CD4-positive, CD25-positive, alpha-beta regulatory T cell (primary cell): ENCODE results near the gene GRHPR. TPM values are rescaled to one million over a fixed set of nuclear protein-coding genes. Genes with fewer than 3 reads are reported as not detected.
A peak's percentile ranks its signal among the peaks of the same experiment; 100 is the strongest.
"Not testable (repeated sequence)": the region's sequence is repeated elsewhere in the genome, so short reads cannot be mapped to it uniquely, and the experiment has no call there.

Experiments used
- ATAC-seq, 2 donors: fragments of 150-1000 bp; cut with Tn5 transposase; one replicate each; pipeline ENCODE4 v1.10.0; 2021; ENCODE audit warnings: low read depth in 2 of 2, moderate number of reproducible peaks in 2 of 2, moderate library complexity in 1 of 2
- DNase-seq, 3 donors: peaks; one replicate each; pipeline versions ENCODE4 v3.0.0 to v3.0.0-alpha.2; 2012 to 2022; ENCODE audit warnings: mixed read lengths in 1 of 3
- H3K27ac ChIP-seq: one replicate; pipeline ENCODE4 v1.7.0; 2013; ENCODE audit warnings: mild to moderate bottlenecking, low read length; ENCODE audit not compliant: insufficient read depth, poor library complexity, severe bottlenecking
- H3K27me3 ChIP-seq: one replicate; pipeline ENCODE4 v1.7.0; 2013; ENCODE audit warnings: low read length; ENCODE audit not compliant: control insufficient read depth, insufficient read depth
- H3K36me3 ChIP-seq: one replicate; pipeline ENCODE4 v1.7.0; 2013; ENCODE audit warnings: mild to moderate bottlenecking, low read length, moderate library complexity; ENCODE audit not compliant: control insufficient read depth, insufficient read depth
- H3K4me1 ChIP-seq: 2 replicates; pipeline ENCODE4 v1.7.0; 2013; ENCODE audit warnings: mild to moderate bottlenecking, low read length; ENCODE audit not compliant: insufficient read depth, control insufficient read depth, poor library complexity, severe bottlenecking
- H3K4me3 ChIP-seq: one replicate; pipeline ENCODE4 v1.7.0; 2013; ENCODE audit warnings: low read depth, mild to moderate bottlenecking, low read length, moderate library complexity
- H3K9me3 ChIP-seq, 2 experiments: 1 replicate in 1 of 2; 2 replicates in 1 of 2; pipeline ENCODE4 v1.7.0; 2013; ENCODE audit warnings: low read length in 2 of 2, mild to moderate bottlenecking in 1 of 2, moderate library complexity in 1 of 2; ENCODE audit not compliant: control insufficient read depth in 2 of 2
- H3K27ac Mint-ChIP-seq, 3 donors: one replicate each; pipeline ENCODE4 v1.8.0; 2020 to 2022; ENCODE audit warnings: mild to moderate bottlenecking in 3 of 3, mixed read lengths in 3 of 3, moderate library complexity in 2 of 3
- H3K27me3 Mint-ChIP-seq: one replicate; pipeline ENCODE4 v1.8.0; 2022; ENCODE audit warnings: mild to moderate bottlenecking, mixed read lengths
- H3K36me3 Mint-ChIP-seq: one replicate; pipeline ENCODE4 v1.8.0; 2020; ENCODE audit warnings: mixed read lengths
- H3K4me1 Mint-ChIP-seq, 4 donors: one replicate each; pipeline ENCODE4 v1.8.0; 2020 to 2022; ENCODE audit warnings: mixed read lengths in 4 of 4, mild to moderate bottlenecking in 1 of 4
- H3K4me3 Mint-ChIP-seq, 4 donors: one replicate each; pipeline ENCODE4 v1.8.0; 2020 to 2022; ENCODE audit warnings: mild to moderate bottlenecking in 4 of 4, mixed read lengths in 4 of 4, moderate library complexity in 3 of 4
- H3K9me3 Mint-ChIP-seq, 7 donors: one replicate each; pipeline ENCODE4 v1.8.0; 2020 to 2022; ENCODE audit warnings: mixed read lengths in 7 of 7, mild to moderate bottlenecking in 3 of 7, moderate library complexity in 2 of 7
- polyA plus RNA-seq, 4 donors: library from polyadenylated mRNA; unstranded; fragments of 300-500 nt; fragmentation: Illumina TruSeq; gene quantifications; one replicate each; pipeline ENCODE4 v1.2.3, GENCODE V29; 2021
- total RNA-seq: library from RNA; stranded (reverse); gene quantifications from one replicate; pipeline ENCODE4 v1.2.3, GENCODE V29; 2022

The GRHPR gene
- total and polyA plus RNA-seq, 5 donors from 2014 or later, result 36.6 to 73.9 (median 68.6) TPM

DNA sequence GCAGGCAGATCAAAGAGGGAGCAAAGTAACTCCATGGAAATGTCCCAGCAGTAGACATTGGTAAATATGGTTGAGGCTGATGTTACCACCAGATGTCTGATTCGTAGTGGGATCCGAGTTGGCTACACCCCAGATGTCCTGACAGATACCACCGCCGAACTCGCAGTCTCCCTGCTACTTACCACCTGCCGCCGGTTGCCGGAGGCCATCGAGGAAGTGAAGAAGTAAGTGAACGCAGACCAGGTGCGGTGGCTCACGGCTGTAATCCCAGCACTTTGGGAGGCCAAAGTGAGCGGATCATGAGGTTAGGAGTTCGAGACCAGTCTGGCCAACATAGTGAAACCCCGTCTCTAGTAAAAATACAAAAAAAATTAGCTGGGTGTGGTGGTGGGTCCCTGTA is 3.9 kb downstream of the GRHPR start:
- H3K36me3 Mint-ChIP-seq, result not testable (repeated sequence)

DNA sequence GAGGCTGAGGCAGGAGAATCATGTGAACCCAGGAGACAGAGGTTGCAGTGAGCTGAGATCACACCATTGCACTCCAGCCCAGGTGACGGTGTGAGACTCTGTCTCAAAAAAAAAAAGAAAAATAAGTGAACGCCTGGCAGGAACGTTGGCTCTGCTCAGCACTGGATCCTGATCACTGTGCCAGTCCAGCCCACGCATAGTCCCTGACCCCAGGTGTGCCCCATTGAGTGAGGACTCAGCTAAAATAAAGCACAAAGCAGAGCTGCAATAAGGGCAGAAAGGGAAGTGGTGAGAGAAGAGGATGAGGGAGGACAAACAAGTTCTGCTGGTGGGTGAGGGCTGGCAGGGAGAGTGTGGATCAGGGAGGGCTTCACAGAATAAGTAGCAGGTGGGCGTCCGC is 4.3 kb downstream of the GRHPR start:
- Mint-ChIP-seq H3K4me3 (no peak overlapping the region), H3K27me3 (no peaks in the 10 kb centered on the region), H3K9me3 (no peaks in the 10 kb centered on the region), H3K36me3 (peaks cover 3% of the 10 kb centered on the region), H3K27ac (peak overlapping the region in 1 of 3 donors; percentile 67), H3K4me1 (peaks cover 4 to 33% (median 15%) of the 10 kb centered on the region in 4 donors)
- Histone ChIP-seq H3K27ac (no peak overlapping the region), H3K36me3 (peaks cover 42% of the 10 kb centered on the region), H3K9me3 (no peaks in the 10 kb centered on the region), H3K27me3 (no peaks in the 10 kb centered on the region), H3K4me3 (no peak overlapping the region), H3K4me1 (peaks cover 20% of the 10 kb centered on the region)
- DNase-seq, result no peak
- no peak for ATAC-seq

More for the DNA sequence above, 3.9 kb downstream of the GRHPR start:
- ATAC-seq, H3K27me3 Mint-ChIP-seq, H3K27me3 ChIP-seq, H3K9me3 ChIP-seq, H3K27ac ChIP-seq, H3K9me3 Mint-ChIP-seq, H3K4me3 ChIP-seq, DNase-seq, H3K4me3 Mint-ChIP-seq: not testable (repeated sequence)
- H3K4me1 ChIP-seq, result peaks cover 23% of the 10 kb centered on the region
- peaks cover 41% of the 10 kb centered on the region for H3K36me3 ChIP-seq
- peak overlapping the region in 1 of 3 donors; percentile 62 for H3K27ac Mint-ChIP-seq
- H3K4me1 Mint-ChIP-seq, result peaks cover 6 to 37% (median 17%) of the 10 kb centered on the region in 4 donors

DNA sequence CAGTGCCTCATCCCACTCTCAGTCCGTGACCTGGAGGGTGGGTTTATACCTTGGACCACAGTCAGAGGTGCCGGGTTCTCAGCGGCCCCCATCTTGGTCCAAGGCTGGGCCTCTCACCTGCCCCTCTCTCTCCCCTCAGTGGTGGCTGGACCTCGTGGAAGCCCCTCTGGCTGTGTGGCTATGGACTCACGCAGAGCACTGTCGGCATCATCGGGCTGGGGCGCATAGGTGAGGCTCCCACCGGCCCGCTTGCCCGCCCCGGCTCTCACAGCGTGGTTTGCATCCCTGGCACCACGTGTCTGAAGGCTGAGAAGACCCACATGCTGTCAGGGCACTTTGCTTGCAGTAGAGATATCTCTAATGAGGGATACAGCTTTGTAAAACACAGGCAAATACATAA is 5.8 kb downstream of the GRHPR start:
- H3K27ac ChIP-seq, result no peak overlapping the region
- H3K4me1 Mint-ChIP-seq, result peaks cover 0 to 21% (median 8%) of the 10 kb centered on the region in 4 donors
- no peaks in the 10 kb centered on the region for H3K27me3 Mint-ChIP-seq
- H3K4me3 Mint-ChIP-seq, result no peak overlapping the region
- ATAC-seq, result no peak
- peaks cover 9% of the 10 kb centered on the region for H3K4me1 ChIP-seq
- peaks cover 45% of the 10 kb centered on the region for H3K36me3 ChIP-seq
- no peak overlapping the region for H3K27ac Mint-ChIP-seq
- no peak for DNase-seq
- H3K9me3 ChIP-seq, result no peaks in the 10 kb centered on the region
- H3K27me3 ChIP-seq, result no peaks in the 10 kb centered on the region
- no peaks in the 10 kb centered on the region for H3K9me3 Mint-ChIP-seq
- H3K4me3 ChIP-seq, result no peak overlapping the region
- H3K36me3 Mint-ChIP-seq, result peaks cover 3% of the 10 kb centered on the region

DNA sequence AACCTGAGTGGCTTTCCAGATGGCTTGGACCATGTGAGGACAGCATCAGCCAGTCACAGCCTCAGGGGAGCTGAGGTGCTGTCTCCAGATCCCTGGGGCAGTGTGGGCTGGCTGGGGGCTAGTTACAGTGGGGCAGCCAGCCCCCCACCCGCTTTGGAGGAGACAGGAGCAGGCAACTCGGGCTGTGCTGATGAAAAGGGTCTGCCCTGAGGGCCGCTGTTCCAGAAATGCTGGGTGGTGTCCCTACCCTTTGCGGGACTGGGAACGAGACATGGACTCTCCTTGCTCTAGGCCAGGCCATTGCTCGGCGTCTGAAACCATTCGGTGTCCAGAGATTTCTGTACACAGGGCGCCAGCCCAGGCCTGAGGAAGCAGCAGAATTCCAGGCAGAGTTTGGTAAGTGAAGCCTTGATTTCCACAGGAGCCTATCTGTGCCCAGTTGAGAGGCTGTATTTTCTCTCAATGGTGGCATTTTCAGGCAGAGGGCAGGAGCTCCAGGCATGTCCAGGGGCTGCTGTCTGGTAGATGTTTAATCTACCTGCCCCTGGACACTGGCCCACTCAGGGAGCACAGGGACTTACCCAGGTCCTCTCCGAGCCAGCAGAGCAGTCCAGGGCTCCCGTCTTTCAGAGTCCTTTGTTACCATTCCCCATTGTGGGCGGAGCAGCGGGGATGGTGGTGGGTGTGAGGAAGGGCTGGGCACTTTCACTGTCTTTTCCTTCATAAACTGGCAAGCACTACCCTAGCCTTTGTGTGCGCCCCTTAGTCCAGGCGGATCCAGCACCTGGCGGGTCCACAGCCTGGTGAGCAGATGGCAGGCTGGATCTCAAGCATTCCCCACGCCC is 7.2 kb downstream of the GRHPR start:
- H3K27me3 ChIP-seq, result no peaks in the 10 kb centered on the region
- H3K4me3 ChIP-seq, result no peak overlapping the region
- Mint-ChIP-seq H3K4me3 (no peak overlapping the region), H3K27ac (peak overlapping the region in 1 of 3 donors; percentile 10), H3K4me1 (peaks cover 0 to 11% (median 6%) of the 10 kb centered on the region in 4 donors), H3K9me3 (no peaks in the 10 kb centered on the region), H3K27me3 (no peaks in the 10 kb centered on the region), H3K36me3 (peaks cover 5% of the 10 kb centered on the region)
- peaks cover 50% of the 10 kb centered on the region for H3K36me3 ChIP-seq
- no peak for DNase-seq
- ATAC-seq, result no peak
- no peaks in the 10 kb centered on the region for H3K4me1 ChIP-seq
- no peak overlapping the region for H3K27ac ChIP-seq
- no peaks in the 10 kb centered on the region for H3K9me3 ChIP-seq

DNA sequence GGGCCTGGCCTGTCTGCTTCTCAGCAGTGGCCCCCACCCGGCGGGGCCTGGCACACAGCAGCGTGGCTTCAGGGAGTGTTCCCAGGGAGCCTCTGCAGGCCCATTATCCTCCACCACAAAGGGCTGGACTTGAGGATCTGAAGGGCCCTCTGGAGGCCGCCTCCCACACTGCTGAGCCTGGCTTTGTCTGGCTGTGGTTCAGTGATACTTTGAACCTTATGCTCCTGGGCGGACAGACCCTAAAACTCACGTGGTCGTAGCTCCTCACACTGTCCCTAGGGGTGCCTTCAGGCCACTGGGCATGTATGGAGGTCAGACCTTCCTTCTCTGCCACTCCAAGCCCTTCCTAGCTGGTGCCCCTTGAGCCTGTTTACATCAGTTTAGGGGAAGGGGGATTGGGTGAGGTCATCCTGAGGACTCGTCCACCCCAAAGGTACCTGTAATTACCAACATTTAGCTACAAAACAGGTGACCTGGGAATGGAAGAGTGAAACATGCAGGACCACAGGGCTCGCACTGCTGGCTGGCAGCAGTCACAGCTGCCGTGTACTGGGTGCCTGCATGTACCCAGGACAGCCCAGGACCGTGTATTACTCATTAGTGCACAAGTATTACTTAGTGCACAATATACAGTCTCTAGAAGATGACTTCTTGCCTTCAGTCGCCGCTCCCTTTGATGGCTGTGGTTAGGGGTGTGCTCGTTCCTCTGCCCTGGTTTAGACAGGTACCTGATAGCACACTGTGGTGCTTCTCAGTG is 8.5 kb downstream of the GRHPR start:
- Mint-ChIP-seq H3K9me3 (no peaks in the 10 kb centered on the region), H3K27me3 (no peaks in the 10 kb centered on the region), H3K4me1 (peaks cover 0 to 9% (median 4%) of the 10 kb centered on the region in 4 donors), H3K27ac (peak overlapping the region in 1 of 3 donors; percentile 67), H3K36me3 (peaks cover 7% of the 10 kb centered on the region), H3K4me3 (no peak overlapping the region)
- ATAC-seq, result no peak
- Histone ChIP-seq H3K9me3 (no peaks in the 10 kb centered on the region), H3K36me3 (peaks cover 51% of the 10 kb centered on the region), H3K4me3 (no peak overlapping the region), H3K4me1 (no peaks in the 10 kb centered on the region), H3K27me3 (no peaks in the 10 kb centered on the region), H3K27ac (no peak overlapping the region)
- no peak for DNase-seq

DNA sequence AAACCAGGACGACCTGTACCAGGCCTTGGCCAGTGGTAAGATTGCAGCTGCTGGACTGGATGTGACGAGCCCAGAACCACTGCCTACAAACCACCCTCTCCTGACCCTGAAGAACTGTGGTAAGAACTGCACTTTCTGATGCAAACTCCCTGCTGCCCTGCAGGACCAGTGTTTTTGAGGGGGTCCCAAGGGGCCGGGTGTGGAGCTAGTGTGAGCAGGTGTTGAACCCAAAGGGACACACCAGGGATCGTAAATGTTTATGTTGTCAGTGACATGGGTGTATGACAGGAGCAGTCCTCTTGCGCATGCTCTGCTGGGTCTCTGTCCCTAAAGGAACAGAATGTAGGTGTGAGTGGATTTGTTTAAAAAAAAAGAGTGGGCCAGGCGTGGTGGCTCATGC is 9.5 kb downstream of the GRHPR start:
- Mint-ChIP-seq H3K9me3 (no peaks in the 10 kb centered on the region), H3K36me3 (peaks cover 10% of the 10 kb centered on the region), H3K4me3 (no peak overlapping the region), H3K27me3 (no peaks in the 10 kb centered on the region), H3K4me1 (peaks cover 0 to 9% (median 2%) of the 10 kb centered on the region in 4 donors), H3K27ac (peak overlapping the region in 1 of 3 donors; percentile 67)
- no peaks in the 10 kb centered on the region for H3K9me3 ChIP-seq
- H3K4me1 ChIP-seq, result no peaks in the 10 kb centered on the region
- no peaks in the 10 kb centered on the region for H3K27me3 ChIP-seq
- H3K4me3 ChIP-seq, result no peak overlapping the region
- H3K27ac ChIP-seq, result no peak overlapping the region
- DNase-seq (no peak), ATAC-seq (no peak)
- H3K36me3 ChIP-seq, result peaks cover 52% of the 10 kb centered on the region

DNA sequence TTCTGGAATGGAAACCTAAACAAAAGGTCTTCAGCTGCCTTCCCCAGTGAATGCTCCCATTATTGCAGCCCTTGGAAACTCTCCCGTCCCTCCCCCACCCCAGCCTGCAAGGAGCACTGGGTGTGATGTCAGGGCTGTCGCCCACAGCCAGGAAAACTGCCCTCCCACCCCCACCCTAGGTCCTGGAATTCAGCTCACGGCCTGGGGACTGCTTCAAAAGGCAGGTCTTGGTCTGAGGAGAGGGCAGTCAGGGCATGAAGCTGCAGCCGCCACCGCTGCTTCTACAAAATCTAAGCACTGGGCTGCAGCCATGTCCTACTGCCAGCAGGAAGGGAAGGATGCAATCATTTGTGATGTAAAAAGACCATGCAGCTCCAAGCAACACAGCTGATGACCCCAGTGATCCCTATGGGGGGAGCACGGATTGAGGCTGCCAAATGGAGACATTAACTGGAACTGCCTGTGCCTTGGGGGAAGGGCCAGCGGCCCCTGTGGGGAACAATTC is 11.4 kb downstream of the GRHPR start:
- Mint-ChIP-seq H3K27ac (no peak overlapping the region), H3K27me3 (no peaks in the 10 kb centered on the region), H3K4me3 (no peak overlapping the region), H3K36me3 (peaks cover 19% of the 10 kb centered on the region), H3K9me3 (no peaks in the 10 kb centered on the region), H3K4me1 (peaks cover 0 to 17% (median 2%) of the 10 kb centered on the region in 4 donors)
- DNase-seq, result no peak
- Histone ChIP-seq H3K27me3 (no peaks in the 10 kb centered on the region), H3K27ac (no peak overlapping the region), H3K36me3 (peaks cover 54% of the 10 kb centered on the region), H3K4me1 (no peaks in the 10 kb centered on the region), H3K4me3 (no peak overlapping the region), H3K9me3 (no peaks in the 10 kb centered on the region)
- ATAC-seq, result no peak
